Lung (tissue), 12 donors: ENCODE data around the gene NTM. TPM values are rescaled to one million over a fixed set of nuclear protein-coding genes. Genes with fewer than 3 reads are reported as not detected.

ENCODE experiments used
- ATAC-seq: fragments of 200-7000 bp; cut with Tn5 transposase; one replicate; pipeline ENCODE4 v1.9.1; 2020; ENCODE audit warnings: moderate number of reproducible peaks; ENCODE audit not compliant: insufficient read depth, low FRiP score
- DNase-seq, 3 donors: peaks; one replicate each; pipeline ENCODE4 v3.0.0-alpha.2; 2013 to 2017
- H3K27ac ChIP-seq, 2 donors: one replicate each; pipeline ENCODE4 v1.5.1; 2013; ENCODE audit warnings: mild to moderate bottlenecking in 2 of 2, moderate library complexity in 2 of 2, control low read depth in 1 of 2, inconsistent platforms in 1 of 2, low read depth in 1 of 2, low read length in 1 of 2
- H3K27me3 ChIP-seq, 3 donors: one replicate each; pipeline ENCODE4 v1.5.1; 2013; ENCODE audit warnings: low read length in 2 of 3; ENCODE audit not compliant: control insufficient read depth in 3 of 3, insufficient read depth in 3 of 3
- H3K36me3 ChIP-seq, 4 donors: one replicate each; pipeline ENCODE4 v1.5.1; 2013; ENCODE audit warnings: low read length in 4 of 4, mild to moderate bottlenecking in 1 of 4, moderate library complexity in 1 of 4; ENCODE audit not compliant: control insufficient read depth in 4 of 4, insufficient read depth in 4 of 4
- H3K4me1 ChIP-seq, 5 donors: one replicate each; pipeline ENCODE4 v1.5.1; 2013; ENCODE audit warnings: low read length in 5 of 5, mild to moderate bottlenecking in 2 of 5, moderate library complexity in 1 of 5; ENCODE audit not compliant: control insufficient read depth in 5 of 5, insufficient read depth in 5 of 5
- H3K4me3 ChIP-seq: one replicate; pipeline ENCODE4 v1.5.1; 2013; ENCODE audit warnings: mild to moderate bottlenecking, control low read depth, moderate library complexity
- H3K9ac ChIP-seq, 2 donors: one replicate each; pipeline ENCODE4 v1.5.1; 2013; ENCODE audit warnings: low read length in 2 of 2, control low read depth in 1 of 2; ENCODE audit not compliant: insufficient read depth in 1 of 2
- H3K9me3 ChIP-seq, 4 donors: one replicate each; pipeline ENCODE4 v1.5.1; 2013; ENCODE audit warnings: low read length in 3 of 4, mild to moderate bottlenecking in 1 of 4, moderate library complexity in 1 of 4; ENCODE audit not compliant: control insufficient read depth in 4 of 4, insufficient read depth in 3 of 4
- WGBS, 2 donors: extraction: QIAGEN DNeasy Blood & Tissue Kit; methylation state at CpG; one replicate each; pipeline ENCODE4 v1.1.7; 2013; 5-methylcytosine and 5-hydroxymethylcytosine counted together
- polyA plus RNA-seq, 2 donors: library from polyadenylated mRNA; stranded (reverse); fragments of 200-250 nt; gene quantifications; one replicate each; pipeline ENCODE4 v1.2.1, GENCODE V29; 2013
- total RNA-seq, 2 donors: library from RNA; depleted of rRNA in 1 of 2; stranded (reverse); fragments of >200 nt in 1 of 2; gene quantifications; one replicate each; pipeline ENCODE4 v1.2.1, GENCODE V29; 2014 to 2021
- TF ChIP-seq, protein P1 (sequence below): IDR thresholded peaks from 2 replicates; pipeline ENCODE4 v1.5.1; 2012; ENCODE audit warnings: mild to moderate bottlenecking; ENCODE audit errors: control extremely low read depth, extremely low read depth
- donor health status: control.
- donor health status: control.
- donor health status: Bipolar disorder and iron deficiency.
- donor health status: healthy.
- donor health status: DM: yes; HTN: yes; CAD: no.

NTM gene
- total and polyA plus RNA-seq, 4 donors = 0.39 to 30.9 (median 7.2) TPM

DNA sequence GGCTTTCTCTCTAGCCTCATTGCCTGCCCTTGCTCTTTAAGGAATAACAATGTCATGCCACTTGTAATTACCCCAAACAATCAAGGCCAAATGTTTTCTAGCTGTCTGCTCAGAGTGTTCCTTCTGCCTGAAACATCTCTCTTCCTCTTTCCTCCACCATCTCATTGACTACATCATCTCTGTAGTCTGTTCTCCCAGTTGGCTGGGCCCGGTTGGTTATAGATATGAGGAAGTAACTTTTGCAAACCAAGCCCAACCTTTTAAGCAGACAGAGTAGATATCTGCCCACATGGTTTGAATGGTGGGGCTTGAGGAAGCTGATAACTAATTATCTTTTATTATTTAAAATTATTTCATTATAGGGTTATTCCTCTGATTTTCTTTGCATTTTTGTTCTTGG, 104.5 kb downstream of the NTM start:
- Histone ChIP-seq H3K36me3 (no peaks in the 10 kb centered on the region), H3K27me3 (peaks cover 0 to 4% (median 2%) of the 10 kb centered on the region in 3 donors), H3K27ac (no peak overlapping the region), H3K4me3 (no peak overlapping the region), H3K4me1 (peaks cover 0 to 9% (median 0%) of the 10 kb centered on the region in 5 donors), H3K9me3 (no peaks in the 10 kb centered on the region), H3K9ac (no peak overlapping the region)
- DNase-seq = no peak
- 18 to 33% methylated on average over 1 of the region's 1 CpG for WGBS, 2 donors
- no peak for ATAC-seq
- TF ChIP-seq, protein P1, sequence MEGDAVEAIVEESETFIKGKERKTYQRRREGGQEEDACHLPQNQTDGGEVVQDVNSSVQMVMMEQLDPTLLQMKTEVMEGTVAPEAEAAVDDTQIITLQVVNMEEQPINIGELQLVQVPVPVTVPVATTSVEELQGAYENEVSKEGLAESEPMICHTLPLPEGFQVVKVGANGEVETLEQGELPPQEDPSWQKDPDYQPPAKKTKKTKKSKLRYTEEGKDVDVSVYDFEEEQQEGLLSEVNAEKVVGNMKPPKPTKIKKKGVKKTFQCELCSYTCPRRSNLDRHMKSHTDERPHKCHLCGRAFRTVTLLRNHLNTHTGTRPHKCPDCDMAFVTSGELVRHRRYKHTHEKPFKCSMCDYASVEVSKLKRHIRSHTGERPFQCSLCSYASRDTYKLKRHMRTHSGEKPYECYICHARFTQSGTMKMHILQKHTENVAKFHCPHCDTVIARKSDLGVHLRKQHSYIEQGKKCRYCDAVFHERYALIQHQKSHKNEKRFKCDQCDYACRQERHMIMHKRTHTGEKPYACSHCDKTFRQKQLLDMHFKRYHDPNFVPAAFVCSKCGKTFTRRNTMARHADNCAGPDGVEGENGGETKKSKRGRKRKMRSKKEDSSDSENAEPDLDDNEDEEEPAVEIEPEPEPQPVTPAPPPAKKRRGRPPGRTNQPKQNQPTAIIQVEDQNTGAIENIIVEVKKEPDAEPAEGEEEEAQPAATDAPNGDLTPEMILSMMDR = no peak

DNA sequence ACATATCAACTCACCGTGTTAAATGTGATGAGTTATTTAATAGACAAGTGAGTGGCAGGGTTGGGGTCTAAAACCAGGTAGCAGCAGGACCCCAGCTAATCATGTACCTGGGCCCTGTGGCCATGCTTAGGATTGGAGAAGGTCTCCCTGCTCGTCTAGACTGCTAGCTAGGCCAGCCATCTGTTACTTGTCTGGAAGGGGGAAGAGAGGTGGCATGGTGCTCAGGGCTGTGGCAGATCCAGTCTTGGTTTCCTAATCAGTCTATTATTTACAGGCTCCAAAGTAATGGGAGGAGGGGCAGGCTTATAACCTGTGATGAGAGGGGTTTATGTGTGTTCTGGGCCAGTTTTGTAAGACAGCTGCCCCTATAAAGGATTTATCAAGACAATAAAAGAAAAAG, 105.9 kb downstream of the NTM start:
- no peak overlapping the region for H3K4me3 ChIP-seq
- peaks cover 0 to 9% (median 0%) of the 10 kb centered on the region in 5 donors for H3K4me1 ChIP-seq
- TF ChIP-seq, protein P1 = no peak
- H3K27ac ChIP-seq = no peak overlapping the region
- WGBS, 2 donors = 61 to 68% methylated on average over 2 of the region's 2 CpGs
- no peak for ATAC-seq
- H3K9ac ChIP-seq = no peak overlapping the region
- H3K27me3 ChIP-seq = no peaks in the 10 kb centered on the region
- H3K9me3 ChIP-seq = no peaks in the 10 kb centered on the region
- DNase-seq = no peak
- no peaks in the 10 kb centered on the region for H3K36me3 ChIP-seq

DNA sequence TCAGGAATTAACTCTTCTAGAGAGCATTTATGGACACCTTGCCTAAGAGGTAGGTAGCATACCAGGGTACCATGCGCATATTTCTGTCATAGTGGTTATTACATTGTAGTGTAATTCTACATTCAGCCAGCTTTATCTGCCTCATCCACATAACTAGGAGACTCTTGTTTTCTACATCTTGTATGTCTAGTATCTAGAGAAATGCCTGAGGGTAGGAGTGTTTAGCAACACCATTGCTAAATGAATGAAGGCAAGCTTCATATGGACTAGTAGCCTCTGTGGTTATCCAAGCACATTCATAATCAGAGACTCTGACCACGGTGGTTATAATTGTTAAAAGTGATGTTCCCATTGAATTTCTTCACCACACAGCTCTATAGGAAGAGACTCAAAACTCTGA, 107.9 kb downstream of the NTM start:
- H3K4me1 ChIP-seq = no peaks in the 10 kb centered on the region
- no peak for DNase-seq
- H3K27me3 ChIP-seq = no peaks in the 10 kb centered on the region
- TF ChIP-seq, protein P1 = no peak
- H3K27ac ChIP-seq = no peak overlapping the region
- H3K4me3 ChIP-seq = no peak overlapping the region
- 90 to 93% methylated on average over 2 of the region's 2 CpGs for WGBS, 2 donors
- H3K36me3 ChIP-seq = no peaks in the 10 kb centered on the region
- no peaks in the 10 kb centered on the region for H3K9me3 ChIP-seq
- no peak overlapping the region for H3K9ac ChIP-seq
- no peak for ATAC-seq

DNA sequence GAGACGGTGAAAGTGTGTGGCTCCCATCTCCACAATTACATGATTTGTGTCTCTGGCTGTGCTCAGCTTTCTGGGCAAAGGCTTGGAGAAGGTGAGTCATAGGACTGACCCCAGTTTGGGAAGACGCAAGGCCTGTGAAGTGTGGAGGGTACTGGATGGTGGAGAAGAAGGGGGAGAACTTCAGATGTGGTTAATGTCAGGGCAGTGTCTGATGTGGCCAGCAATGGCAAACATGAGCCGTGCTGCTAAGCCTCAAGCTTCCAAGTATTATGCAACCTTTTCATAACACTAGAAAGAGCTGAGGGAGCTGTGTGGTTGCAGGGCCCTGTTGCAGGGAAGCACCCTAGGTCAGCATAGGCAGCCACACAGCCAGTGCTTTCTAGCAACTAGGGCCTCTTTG, 110.9 kb downstream of the NTM start:
- Histone ChIP-seq H3K36me3 (no peaks in the 10 kb centered on the region), H3K4me1 (no peaks in the 10 kb centered on the region), H3K27ac (no peak overlapping the region), H3K9ac (no peak overlapping the region), H3K9me3 (no peaks in the 10 kb centered on the region), H3K27me3 (no peaks in the 10 kb centered on the region), H3K4me3 (no peak overlapping the region)
- WGBS, 2 donors = 74 to 80% methylated on average over 3 of the region's 3 CpGs
- ATAC-seq = no peak
- TF ChIP-seq, protein P1 = no peak
- DNase-seq = peak in 1 of 3 donors; percentile 13
